Thyroid gland (tissue), 4 donors: ENCODE results near the gene CCDC183.
"Not testable (repeated sequence)": the region's sequence is repeated elsewhere in the genome, so short reads cannot be mapped to it uniquely, and the experiment has no call there.

Experiments used
- POLR2A ChIP-seq, 2 donors: fragments of 450-650 bp; IDR thresholded peaks; one replicate each; pipeline ENCODE4 v1.6.1; 2017; ENCODE audit warnings: antibody characterized with exemption in 2 of 2, mild to moderate bottlenecking in 2 of 2, moderate library complexity in 1 of 2
- TF ChIP-seq, protein P1 (sequence below), 6 experiments: fragments of 200-600 bp in 3 of 6; fragments of 450-650 bp in 3 of 6; sonication (generic) in 3 of 6; IDR thresholded peaks; one replicate each; pipeline ENCODE4 v1.5.1; 2016 to 2019; ENCODE audit warnings: antibody characterized with exemption in 6 of 6, mild to moderate bottlenecking in 2 of 6, inconsistent platforms in 1 of 6, moderate library complexity in 1 of 6

DNA sequence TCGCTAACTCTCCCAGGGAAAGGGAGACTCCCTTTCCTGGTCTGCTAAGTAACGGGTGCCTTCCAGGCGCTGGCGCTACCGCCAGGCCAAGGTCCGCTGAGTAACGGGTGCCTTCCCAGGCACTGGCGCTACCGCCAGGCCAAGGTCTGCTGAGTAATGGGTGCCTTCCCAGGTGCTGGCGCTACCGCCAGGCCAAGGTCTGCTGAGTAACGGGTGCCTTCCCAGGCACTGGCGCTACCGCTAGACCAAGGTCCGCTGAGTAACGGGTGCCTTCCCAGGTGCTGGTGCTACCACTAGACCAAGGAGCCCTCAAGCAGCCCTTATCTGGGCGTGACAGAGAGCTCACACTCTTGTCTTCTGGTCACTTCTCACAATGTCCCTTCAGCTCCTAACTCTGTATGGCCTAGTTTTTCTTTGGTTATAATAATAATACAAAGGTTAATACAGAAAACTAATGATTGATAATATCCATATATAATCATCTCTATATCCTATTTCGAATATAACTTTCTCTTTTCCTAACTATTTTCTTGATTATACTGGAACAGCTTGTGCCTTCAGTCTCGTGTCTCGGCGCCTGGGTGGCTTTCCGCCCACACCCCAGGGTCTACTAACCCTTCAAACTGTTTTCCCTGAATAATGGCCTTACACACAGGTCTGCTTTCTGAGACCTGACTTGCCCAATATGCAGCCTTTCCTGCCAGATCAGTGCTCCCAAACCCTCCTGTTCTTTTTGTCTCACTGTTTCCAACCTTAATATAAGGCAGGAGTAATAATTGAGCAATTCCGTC lies 10.4 kb upstream of the CCDC183 start:
- TF ChIP-seq, protein P1, sequence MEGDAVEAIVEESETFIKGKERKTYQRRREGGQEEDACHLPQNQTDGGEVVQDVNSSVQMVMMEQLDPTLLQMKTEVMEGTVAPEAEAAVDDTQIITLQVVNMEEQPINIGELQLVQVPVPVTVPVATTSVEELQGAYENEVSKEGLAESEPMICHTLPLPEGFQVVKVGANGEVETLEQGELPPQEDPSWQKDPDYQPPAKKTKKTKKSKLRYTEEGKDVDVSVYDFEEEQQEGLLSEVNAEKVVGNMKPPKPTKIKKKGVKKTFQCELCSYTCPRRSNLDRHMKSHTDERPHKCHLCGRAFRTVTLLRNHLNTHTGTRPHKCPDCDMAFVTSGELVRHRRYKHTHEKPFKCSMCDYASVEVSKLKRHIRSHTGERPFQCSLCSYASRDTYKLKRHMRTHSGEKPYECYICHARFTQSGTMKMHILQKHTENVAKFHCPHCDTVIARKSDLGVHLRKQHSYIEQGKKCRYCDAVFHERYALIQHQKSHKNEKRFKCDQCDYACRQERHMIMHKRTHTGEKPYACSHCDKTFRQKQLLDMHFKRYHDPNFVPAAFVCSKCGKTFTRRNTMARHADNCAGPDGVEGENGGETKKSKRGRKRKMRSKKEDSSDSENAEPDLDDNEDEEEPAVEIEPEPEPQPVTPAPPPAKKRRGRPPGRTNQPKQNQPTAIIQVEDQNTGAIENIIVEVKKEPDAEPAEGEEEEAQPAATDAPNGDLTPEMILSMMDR (IDR thresholded peaks at IDR 0.05) = not testable (repeated sequence)
- TF ChIP-seq POLR2A (IDR thresholded peaks at IDR 0.05) = not testable (repeated sequence)
